ENCODE measurements around the gene COL1A2. TPM values are rescaled to one million over a fixed set of nuclear protein-coding genes. Genes with fewer than 3 reads are reported as not detected.

The COL1A2 gene
- total and polyA plus RNA-seq, 2 donors from 2014 or later = 51.4 to 149 TPM

DNA sequence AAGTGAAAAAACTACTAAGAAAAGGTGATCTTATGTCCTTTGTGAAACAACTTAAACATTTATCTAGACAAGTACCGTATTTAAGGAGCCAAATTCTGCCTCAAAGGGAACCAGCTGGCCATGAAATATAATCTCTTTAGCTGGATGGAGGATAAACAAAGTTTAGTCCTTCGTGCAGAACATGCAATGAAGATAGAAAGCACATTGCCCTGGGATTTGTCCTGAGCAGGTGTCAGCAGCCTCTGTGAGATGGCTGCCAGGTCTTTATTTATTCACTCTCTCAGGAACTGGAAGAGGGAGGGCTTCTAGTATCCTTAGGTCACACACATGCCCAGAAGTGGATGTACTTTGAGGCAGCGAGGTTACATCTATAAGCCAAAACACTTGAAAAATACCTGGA lies 57.5 kb downstream of the COL1A2 start:
- FAIRE-seq (no peak), DNase-seq (peak in 4 of 5 donors; percentile 54 to 86 (median 75))
- H3K36me3 ChIP-seq (ENCODE audit: control insufficient read depth in 2 of 3, insufficient read depth in 3 of 3, low read length in 3 of 3) = no peaks in the 10 kb centered on the region
- H3K9me3 ChIP-seq (ENCODE audit: control insufficient read depth in 2 of 3, insufficient read depth in 1 of 3, low read length in 3 of 3) = no peaks in the 10 kb centered on the region
- peaks cover 0 to 2% (median 0%) of the 10 kb centered on the region in 3 donors for H3K4me1 ChIP-seq (ENCODE audit: control insufficient read depth in 2 of 3, insufficient read depth in 2 of 3, low read depth in 1 of 3, low read length in 3 of 3)
- H3K4me3 ChIP-seq (ENCODE audit: low read length in 3 of 3) = no peak overlapping the region
- no peak overlapping the region for H3K27ac ChIP-seq (ENCODE audit: low read depth in 2 of 2, low read length in 2 of 2)
- TF ChIP-seq, protein P1, sequence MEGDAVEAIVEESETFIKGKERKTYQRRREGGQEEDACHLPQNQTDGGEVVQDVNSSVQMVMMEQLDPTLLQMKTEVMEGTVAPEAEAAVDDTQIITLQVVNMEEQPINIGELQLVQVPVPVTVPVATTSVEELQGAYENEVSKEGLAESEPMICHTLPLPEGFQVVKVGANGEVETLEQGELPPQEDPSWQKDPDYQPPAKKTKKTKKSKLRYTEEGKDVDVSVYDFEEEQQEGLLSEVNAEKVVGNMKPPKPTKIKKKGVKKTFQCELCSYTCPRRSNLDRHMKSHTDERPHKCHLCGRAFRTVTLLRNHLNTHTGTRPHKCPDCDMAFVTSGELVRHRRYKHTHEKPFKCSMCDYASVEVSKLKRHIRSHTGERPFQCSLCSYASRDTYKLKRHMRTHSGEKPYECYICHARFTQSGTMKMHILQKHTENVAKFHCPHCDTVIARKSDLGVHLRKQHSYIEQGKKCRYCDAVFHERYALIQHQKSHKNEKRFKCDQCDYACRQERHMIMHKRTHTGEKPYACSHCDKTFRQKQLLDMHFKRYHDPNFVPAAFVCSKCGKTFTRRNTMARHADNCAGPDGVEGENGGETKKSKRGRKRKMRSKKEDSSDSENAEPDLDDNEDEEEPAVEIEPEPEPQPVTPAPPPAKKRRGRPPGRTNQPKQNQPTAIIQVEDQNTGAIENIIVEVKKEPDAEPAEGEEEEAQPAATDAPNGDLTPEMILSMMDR (IDR thresholded peaks at IDR 0.05; ENCODE audit: borderline replicate concordance, extremely low read depth, insufficient read depth) = no peak
- H3K9ac ChIP-seq (ENCODE audit: low read length in 3 of 3) = no peak overlapping the region
- no peaks in the 10 kb centered on the region for H3K27me3 ChIP-seq (ENCODE audit: control insufficient read depth, insufficient read depth, low read length)
- intact Hi-C loops (cut with DNase I) = no loop called here

DNA sequence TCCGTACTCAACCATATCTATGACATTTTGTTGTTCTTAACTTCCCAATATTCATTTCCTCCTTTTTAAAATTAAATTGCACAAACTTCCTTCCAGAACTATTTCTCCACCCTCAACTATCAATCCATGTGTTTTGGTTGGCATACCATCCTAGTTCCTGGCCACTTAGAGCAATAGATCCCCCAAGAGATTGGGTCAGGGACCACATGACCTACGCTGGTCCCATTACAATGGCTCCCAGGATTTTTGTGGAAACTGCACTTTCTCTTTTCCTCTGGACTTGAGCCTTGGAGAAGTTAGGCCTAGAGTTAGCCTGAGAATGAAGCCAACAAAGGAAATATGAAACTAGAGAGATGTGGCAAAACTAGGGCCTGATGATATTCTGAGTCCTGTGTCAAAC lies 59.2 kb downstream of the COL1A2 start:
- Histone ChIP-seq H3K27me3 (ENCODE audit: control insufficient read depth, insufficient read depth, low read length) (no peaks in the 10 kb centered on the region), H3K27ac (ENCODE audit: low read depth in 2 of 2, low read length in 2 of 2) (no peak overlapping the region), H3K36me3 (ENCODE audit: control insufficient read depth in 2 of 3, insufficient read depth in 3 of 3, low read length in 3 of 3) (no peaks in the 10 kb centered on the region), H3K9me3 (ENCODE audit: control insufficient read depth in 2 of 3, insufficient read depth in 1 of 3, low read length in 3 of 3) (no peaks in the 10 kb centered on the region), H3K4me1 (ENCODE audit: control insufficient read depth in 2 of 3, insufficient read depth in 2 of 3, low read depth in 1 of 3, low read length in 3 of 3) (peaks cover 0 to 2% (median 0%) of the 10 kb centered on the region in 3 donors), H3K9ac (ENCODE audit: low read length in 3 of 3) (no peak overlapping the region), H3K4me3 (ENCODE audit: low read length in 3 of 3) (no peak overlapping the region)
- intact Hi-C loops (cut with DNase I) = no loop called here
- FAIRE-seq (no peak), DNase-seq (no peak)
- TF ChIP-seq, protein P1 (IDR thresholded peaks at IDR 0.05; ENCODE audit: borderline replicate concordance, extremely low read depth, insufficient read depth) = no peak

GRCh38 chr7:94458041-94458440 lies 63.3 kb downstream of the COL1A2 start:
- FAIRE-seq (no peak), DNase-seq (no peak)
- Histone ChIP-seq H3K4me1 (ENCODE audit: control insufficient read depth in 2 of 3, insufficient read depth in 2 of 3, low read depth in 1 of 3, low read length in 3 of 3) (no peaks in the 10 kb centered on the region), H3K9me3 (ENCODE audit: control insufficient read depth in 2 of 3, insufficient read depth in 1 of 3, low read length in 3 of 3) (no peaks in the 10 kb centered on the region), H3K27me3 (ENCODE audit: control insufficient read depth, insufficient read depth, low read length) (no peaks in the 10 kb centered on the region), H3K9ac (ENCODE audit: low read length in 3 of 3) (no peak overlapping the region), H3K36me3 (ENCODE audit: control insufficient read depth in 2 of 3, insufficient read depth in 3 of 3, low read length in 3 of 3) (no peaks in the 10 kb centered on the region), H3K27ac (ENCODE audit: low read depth in 2 of 2, low read length in 2 of 2) (no peak overlapping the region), H3K4me3 (ENCODE audit: low read length in 3 of 3) (no peak overlapping the region)
- intact Hi-C loops (cut with DNase I) = no loop called here
- TF ChIP-seq, protein P1 (IDR thresholded peaks at IDR 0.05; ENCODE audit: borderline replicate concordance, extremely low read depth, insufficient read depth) = no peak

DNA sequence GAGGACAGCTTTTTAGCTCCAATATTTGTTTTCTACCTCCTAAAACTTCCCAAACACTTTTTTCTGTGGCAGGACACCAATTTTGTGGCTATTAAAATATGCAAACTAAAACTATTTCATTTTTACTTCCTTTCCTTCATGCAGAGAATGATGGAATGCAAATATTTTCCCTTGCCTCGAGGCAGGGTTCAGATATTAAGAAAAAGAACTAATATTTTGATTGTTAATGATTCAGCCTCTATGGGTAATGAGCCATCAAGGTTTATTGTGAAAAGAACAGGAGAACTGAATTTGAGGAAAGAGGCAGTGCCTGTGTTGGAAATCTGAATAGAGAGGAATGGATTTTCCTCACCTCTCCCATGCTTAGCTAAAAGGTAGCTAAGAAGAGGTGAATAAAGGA lies 71.8 kb downstream of the COL1A2 start:
- Histone ChIP-seq H3K36me3 (ENCODE audit: control insufficient read depth in 2 of 3, insufficient read depth in 3 of 3, low read length in 3 of 3) (no peaks in the 10 kb centered on the region), H3K9me3 (ENCODE audit: control insufficient read depth in 2 of 3, insufficient read depth in 1 of 3, low read length in 3 of 3) (peaks cover 0 to under 1% (median 0%) of the 10 kb centered on the region in 3 donors), H3K27ac (ENCODE audit: low read depth in 2 of 2, low read length in 2 of 2) (no peak overlapping the region), H3K4me3 (ENCODE audit: low read length in 3 of 3) (no peak overlapping the region), H3K9ac (ENCODE audit: low read length in 3 of 3) (no peak overlapping the region), H3K4me1 (ENCODE audit: control insufficient read depth in 2 of 3, insufficient read depth in 2 of 3, low read depth in 1 of 3, low read length in 3 of 3) (no peaks in the 10 kb centered on the region), H3K27me3 (ENCODE audit: control insufficient read depth, insufficient read depth, low read length) (no peaks in the 10 kb centered on the region)
- FAIRE-seq = no peak
- intact Hi-C loops (cut with DNase I) = no loop called here
- peak in 1 of 5 donors; percentile 8 for DNase-seq
- TF ChIP-seq, protein P1 (IDR thresholded peaks at IDR 0.05; ENCODE audit: borderline replicate concordance, extremely low read depth, insufficient read depth) = no peak

All from kidney (tissue), 14 donors.